WI38 (cell line): ENCODE data around the gene RXFP1.

Experiments used
- H3K4me3 ChIP-seq: 2 replicates; pipeline ENCODE4 v1.5.1; 2011; ENCODE audit warnings: low read depth, mild to moderate bottlenecking, control low read depth, low read length
- TF ChIP-seq, protein P1 (sequence below): IDR thresholded peaks from 2 replicates; pipeline ENCODE4 v1.5.1; 2012; ENCODE audit warnings: low read depth, mild to moderate bottlenecking, control low read depth, low read length

RXFP1 gene

DNA sequence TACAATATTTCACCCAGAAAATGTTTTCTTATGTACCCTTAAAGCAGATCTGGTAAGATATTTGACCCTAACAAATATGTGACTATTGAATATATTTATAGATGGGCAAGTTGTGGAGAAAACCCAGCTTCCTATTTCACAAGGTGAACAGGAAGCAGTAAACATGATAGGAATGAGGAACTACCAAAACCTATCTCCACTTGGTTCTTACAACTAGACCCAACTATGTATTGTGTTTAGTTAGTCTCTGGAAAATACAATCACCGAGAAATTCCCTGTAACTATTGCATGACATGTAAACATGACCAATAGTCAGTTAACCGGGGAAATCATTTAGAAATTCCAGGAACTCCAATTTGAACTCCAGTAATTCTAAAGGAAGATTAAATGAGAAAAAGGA, 8.4 kb upstream of the RXFP1 start:
- TF ChIP-seq, protein P1, sequence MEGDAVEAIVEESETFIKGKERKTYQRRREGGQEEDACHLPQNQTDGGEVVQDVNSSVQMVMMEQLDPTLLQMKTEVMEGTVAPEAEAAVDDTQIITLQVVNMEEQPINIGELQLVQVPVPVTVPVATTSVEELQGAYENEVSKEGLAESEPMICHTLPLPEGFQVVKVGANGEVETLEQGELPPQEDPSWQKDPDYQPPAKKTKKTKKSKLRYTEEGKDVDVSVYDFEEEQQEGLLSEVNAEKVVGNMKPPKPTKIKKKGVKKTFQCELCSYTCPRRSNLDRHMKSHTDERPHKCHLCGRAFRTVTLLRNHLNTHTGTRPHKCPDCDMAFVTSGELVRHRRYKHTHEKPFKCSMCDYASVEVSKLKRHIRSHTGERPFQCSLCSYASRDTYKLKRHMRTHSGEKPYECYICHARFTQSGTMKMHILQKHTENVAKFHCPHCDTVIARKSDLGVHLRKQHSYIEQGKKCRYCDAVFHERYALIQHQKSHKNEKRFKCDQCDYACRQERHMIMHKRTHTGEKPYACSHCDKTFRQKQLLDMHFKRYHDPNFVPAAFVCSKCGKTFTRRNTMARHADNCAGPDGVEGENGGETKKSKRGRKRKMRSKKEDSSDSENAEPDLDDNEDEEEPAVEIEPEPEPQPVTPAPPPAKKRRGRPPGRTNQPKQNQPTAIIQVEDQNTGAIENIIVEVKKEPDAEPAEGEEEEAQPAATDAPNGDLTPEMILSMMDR: no peak
- no peak overlapping the region for H3K4me3 ChIP-seq

DNA sequence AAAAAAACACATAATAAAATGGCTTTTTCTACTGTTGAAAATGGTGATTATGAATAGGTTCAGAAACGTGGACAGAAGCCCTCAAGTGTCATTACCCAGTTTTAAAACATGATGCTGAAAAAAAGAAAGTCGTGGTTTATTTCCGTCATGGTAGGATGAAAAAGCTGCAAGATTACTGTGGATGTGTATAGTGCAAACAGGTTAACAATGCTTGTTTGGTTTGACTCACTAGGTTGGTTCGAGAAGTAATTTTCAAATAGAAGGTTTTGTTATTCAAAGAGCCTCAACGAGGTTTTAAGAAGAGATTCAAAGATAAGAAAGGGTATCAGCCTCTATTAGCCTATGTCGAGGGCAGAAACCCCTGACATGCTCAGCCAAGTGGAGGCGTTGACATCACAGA, 2.5 kb upstream of the RXFP1 start:
- TF ChIP-seq, protein P1: no peak
- no peak overlapping the region for H3K4me3 ChIP-seq

DNA sequence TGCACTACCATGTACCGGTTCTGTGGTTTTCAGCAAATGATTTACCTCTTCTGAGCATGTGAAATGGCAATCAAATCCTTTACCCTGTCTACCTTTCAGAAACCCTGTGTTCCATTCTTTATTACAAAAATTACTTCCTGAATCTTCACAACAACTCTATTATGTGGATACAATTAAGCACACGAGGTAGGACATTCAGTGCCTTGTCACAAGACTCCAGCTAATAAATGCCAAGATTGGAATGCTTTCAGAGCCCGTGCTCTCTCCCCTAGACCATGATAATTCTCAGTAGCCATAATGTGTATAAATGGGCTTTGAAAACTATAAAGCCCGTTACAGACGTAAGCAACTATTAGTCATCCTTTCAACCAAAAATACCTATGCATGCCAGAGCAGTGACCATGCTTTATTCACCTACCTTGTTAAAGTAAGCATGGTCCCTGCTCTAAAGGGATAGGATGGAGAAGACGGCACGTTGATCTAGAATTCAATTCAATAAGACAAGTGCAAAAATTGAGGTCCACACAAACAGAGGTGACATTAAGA, 2.4 kb downstream of the RXFP1 start:
- no peak overlapping the region for H3K4me3 ChIP-seq
- TF ChIP-seq, protein P1: no peak

DNA sequence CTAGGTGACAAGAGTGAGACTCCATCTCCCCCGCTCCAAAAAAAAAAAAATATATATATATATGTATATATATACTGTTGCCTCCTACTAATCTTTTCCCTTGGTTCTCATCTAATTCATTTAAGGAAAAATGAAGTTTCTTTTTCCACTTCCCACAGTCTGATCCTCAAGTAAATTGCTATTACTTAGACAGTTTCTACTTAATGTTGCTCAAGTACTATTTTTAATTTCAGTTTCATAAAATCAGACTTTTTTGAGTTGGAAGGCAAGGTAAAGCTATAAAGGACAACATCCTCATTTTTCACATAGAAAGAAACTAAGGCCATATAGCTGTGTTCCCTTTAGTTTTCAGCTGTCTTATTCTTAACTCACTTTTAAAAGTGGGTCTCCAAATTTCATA, 5.8 kb downstream of the RXFP1 start:
- TF ChIP-seq, protein P1: no peak
- no peak overlapping the region for H3K4me3 ChIP-seq

DNA sequence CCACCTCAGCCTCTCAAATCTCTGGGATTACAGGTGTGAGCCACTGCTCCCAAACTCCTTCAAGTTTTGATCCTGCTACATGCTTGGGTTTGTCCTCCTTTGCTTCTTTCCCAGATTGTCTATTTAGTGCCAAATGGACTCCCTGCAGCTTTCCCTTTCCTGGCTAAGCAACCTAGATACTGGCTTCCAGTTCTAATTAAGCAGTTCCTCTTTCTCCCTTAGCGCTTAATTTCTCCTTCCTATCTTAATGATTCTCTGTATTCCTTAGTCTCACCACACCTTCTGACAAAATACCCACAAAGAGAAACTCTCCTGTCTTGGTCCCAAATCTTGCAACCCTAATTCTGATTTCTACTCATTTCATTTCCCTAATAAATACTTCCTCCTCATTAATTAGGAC, 7.8 kb downstream of the RXFP1 start:
- no peak overlapping the region for H3K4me3 ChIP-seq
- TF ChIP-seq, protein P1: no peak

DNA sequence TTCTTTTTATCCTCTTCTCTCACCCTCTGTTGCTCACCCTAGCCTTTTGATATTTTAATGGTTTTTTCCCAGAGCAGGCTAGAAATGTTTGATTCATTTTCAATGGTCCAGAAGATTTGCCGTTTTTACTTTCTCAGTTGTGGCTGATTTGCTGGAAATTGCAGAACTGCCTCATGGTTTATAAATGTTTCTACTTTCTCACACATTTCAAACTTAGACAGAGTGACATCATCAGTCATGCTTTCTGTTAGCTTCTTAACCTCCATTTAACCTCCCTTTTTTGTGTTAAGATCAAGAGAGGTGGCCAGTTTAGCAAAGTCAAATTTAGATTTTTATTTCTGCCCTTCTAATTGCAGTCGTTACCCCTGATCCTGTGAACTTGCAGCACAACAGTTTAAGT, 8.7 kb downstream of the RXFP1 start:
- H3K4me3 ChIP-seq: no peak overlapping the region
- TF ChIP-seq, protein P1: no peak

DNA sequence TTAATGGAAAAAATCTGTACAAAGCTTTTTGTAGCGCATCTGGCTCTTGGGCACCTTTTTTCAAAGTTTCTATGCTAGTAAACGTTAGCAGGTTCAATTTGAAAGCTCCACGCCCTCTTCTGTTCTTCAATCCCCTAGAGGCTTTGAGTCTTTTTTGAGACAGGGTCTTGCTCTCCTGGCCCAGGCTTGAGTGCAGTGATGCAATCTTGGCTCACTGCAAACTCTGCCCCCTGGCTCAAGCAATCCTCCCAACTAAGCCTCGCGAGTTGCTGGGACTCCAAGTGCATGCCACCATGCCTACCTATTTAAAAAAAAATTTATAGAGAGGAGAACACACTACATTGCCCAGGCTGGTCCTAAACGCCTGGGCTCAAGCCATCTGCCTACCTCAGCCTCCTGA, 9.2 kb downstream of the RXFP1 start:
- no peak overlapping the region for H3K4me3 ChIP-seq
- TF ChIP-seq, protein P1: no peak
